Pancreas (tissue), 10 donors: Measurements from ENCODE around the gene PCDHB13. TPM values are rescaled to one million over a fixed set of nuclear protein-coding genes. Genes with fewer than 3 reads are reported as not detected.
"Not testable (repeated sequence)": the region's sequence is repeated elsewhere in the genome, so short reads cannot be mapped to it uniquely, and the experiment has no call there.

Source experiments
- ATAC-seq, 4 donors: fragments of 200-7000 bp; cut with Tn5 transposase; one replicate each; pipeline versions ENCODE4 v1.8.0 to v1.9.1; 2020; ENCODE audit warnings: mild to moderate bottlenecking in 4 of 4, moderate library complexity in 4 of 4
- DNase-seq, 6 donors: peaks; one replicate each; pipeline ENCODE4 v3.0.0-alpha.2; 2020
- FAIRE-seq: peaks from 2 replicates; lab custom pipeline; 2012; peaks lifted over from hg19 to GRCh38; lab: Jason Lieb, UNC
- H3K27ac ChIP-seq, 4 donors: fragments of 200-600 bp; sonication (generic); 1 replicate in 3 of 4; 2 replicates in 1 of 4; pipeline versions ENCODE4 v1.5.0 to v1.8.0; 2020
- H3K27me3 ChIP-seq, 4 donors: fragments of 200-600 bp; one replicate each; pipeline ENCODE4 v1.8.0; 2021
- H3K36me3 ChIP-seq, 3 donors: fragments of 200-600 bp; sonication (generic) in 1 of 3; one replicate each; pipeline versions ENCODE4 v1.5.0 to v1.8.0; 2020 to 2021
- H3K4me1 ChIP-seq, 3 donors: fragments of 200-600 bp; one replicate each; pipeline ENCODE4 v1.8.0; 2021
- H3K4me3 ChIP-seq, 4 donors: fragments of 200-600 bp; sonication (generic) in 2 of 4; one replicate each; pipeline versions ENCODE4 v1.5.0 to v1.8.0; 2020 to 2021
- H3K9me3 ChIP-seq, 4 donors: fragments of 200-600 bp; one replicate each; pipeline ENCODE4 v1.8.0; 2021
- WGBS, 2 donors: extraction: QIAGEN DNeasy Blood & Tissue Kit; methylation state at CpG; one replicate each; pipeline ENCODE4 v1.1.7; 2013; 5-methylcytosine and 5-hydroxymethylcytosine counted together
- intact Hi-C, 3 donors: fragments of 100-400 bp; cut with DNase I; formaldehyde crosslinking; loops; one replicate each; pipeline versions ENCODE4 v1.11.1 to v1.14.2; 2022
- polyA plus RNA-seq, 2 donors: library from polyadenylated mRNA; stranded (reverse); fragments of 200-250 nt; gene quantifications; one replicate each; pipeline ENCODE4 v1.2.3, GENCODE V29; 2013
- total RNA-seq, 6 donors: library from RNA; stranded (reverse); fragmentation: NEBNext Ultra II Directional in 4 of 6; extraction: Animal tissue kit (Norgen Biotek cat#: 25700) in 4 of 6; gene quantifications; one replicate each; pipeline versions ENCODE4 v1.2.1 to v1.2.4, GENCODE V29; 2021 to 2023
- TF ChIP-seq, protein P1 (sequence below), 4 donors: fragments of 200-600 bp; sonication (generic) in 3 of 4; IDR thresholded peaks; one replicate each; pipeline versions ENCODE4 v1.5.0 to v1.8.0; 2021; ENCODE audit warnings: antibody characterized with exemption in 4 of 4
- donor health status: healthy with polysubstance abuse.
- donor health status: DM: no; HTN: no; CAD: no; lungs with moderate emphysema.
- donor health status: DM: no; HTN: no; CAD: no.
- donor health status: control.
- donor health status: control.
- donor health status: Bipolar disorder and iron deficiency.
- donor health status: DM: yes; HTN: yes; CAD: no.
- donor health status: DM: no; HTN: no; CAD: no.
- donor health status: DM: no; HTN: no; CAD: no.
- donor health status: DM: yes; HTN: yes; CAD: no.

PCDHB13 gene
- total and polyA plus RNA-seq, 8 donors: 1.2 to 3.3 (median 2.7) TPM

DNA sequence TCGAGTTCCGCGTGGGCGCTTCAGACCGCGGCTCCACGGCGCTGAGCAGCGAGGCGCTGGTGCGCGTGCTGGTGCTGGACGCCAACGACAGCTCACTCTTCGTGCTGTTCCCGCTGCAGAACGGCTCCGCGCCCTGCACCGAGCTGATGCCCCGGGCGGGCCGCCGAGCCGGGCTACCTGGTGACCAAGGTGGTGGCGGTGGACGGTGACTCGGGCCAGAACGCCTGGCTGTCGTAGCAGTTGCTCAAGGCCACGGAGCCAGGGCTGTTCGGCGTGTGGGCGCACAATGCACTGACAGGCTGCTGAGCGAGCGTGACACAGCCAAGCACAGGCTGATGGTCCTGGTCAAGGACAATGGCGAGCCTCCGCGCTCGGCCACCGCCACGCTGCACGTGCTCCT lies 27.8 kb downstream of the PCDHB13 start:
- no peaks in the 10 kb centered on the region for H3K27me3 ChIP-seq
- ATAC-seq (no peak), FAIRE-seq (no peak), DNase-seq (no peak)
- H3K9me3 ChIP-seq: peaks cover 0 to 14% (median 5%) of the 10 kb centered on the region in 4 donors
- no peaks in the 10 kb centered on the region for H3K36me3 ChIP-seq
- H3K4me3 ChIP-seq: no peak overlapping the region
- WGBS, 2 donors: 16 to 19% methylated on average over 39 to 43 of the region's 43 CpGs
- intact Hi-C loops: no loop called here
- no peak overlapping the region for H3K27ac ChIP-seq
- H3K4me1 ChIP-seq: no peaks in the 10 kb centered on the region
- TF ChIP-seq, protein P1, sequence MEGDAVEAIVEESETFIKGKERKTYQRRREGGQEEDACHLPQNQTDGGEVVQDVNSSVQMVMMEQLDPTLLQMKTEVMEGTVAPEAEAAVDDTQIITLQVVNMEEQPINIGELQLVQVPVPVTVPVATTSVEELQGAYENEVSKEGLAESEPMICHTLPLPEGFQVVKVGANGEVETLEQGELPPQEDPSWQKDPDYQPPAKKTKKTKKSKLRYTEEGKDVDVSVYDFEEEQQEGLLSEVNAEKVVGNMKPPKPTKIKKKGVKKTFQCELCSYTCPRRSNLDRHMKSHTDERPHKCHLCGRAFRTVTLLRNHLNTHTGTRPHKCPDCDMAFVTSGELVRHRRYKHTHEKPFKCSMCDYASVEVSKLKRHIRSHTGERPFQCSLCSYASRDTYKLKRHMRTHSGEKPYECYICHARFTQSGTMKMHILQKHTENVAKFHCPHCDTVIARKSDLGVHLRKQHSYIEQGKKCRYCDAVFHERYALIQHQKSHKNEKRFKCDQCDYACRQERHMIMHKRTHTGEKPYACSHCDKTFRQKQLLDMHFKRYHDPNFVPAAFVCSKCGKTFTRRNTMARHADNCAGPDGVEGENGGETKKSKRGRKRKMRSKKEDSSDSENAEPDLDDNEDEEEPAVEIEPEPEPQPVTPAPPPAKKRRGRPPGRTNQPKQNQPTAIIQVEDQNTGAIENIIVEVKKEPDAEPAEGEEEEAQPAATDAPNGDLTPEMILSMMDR (IDR thresholded peaks at IDR 0.05): no peak

DNA sequence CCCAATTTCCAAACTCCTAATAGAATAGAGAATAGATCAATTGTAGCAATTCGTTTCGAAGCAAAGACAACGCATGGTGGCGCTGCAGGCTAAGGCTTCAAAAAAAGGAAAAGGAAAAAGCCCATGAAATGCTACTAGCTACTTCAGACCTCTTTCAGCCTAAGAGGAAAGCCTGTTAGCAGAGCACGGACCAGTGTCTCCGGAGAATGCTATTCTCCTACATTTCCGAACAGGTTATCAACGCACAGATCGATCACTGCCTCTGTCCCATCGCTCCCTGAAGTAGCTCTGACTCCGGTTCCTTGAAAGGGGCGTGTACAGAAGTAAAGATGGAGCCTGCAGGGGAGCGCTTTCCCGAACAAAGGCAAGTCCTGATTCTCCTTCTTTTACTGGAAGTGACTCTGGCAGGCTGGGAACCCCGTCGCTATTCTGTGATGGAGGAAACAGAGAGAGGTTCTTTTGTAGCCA lies 31.6 kb downstream of the PCDHB13 start, which contains the start of gene PCDHB15:
Gene PCDHB15 (plus strand): TSS at position 146 of the 468 bp plus-strand sequence. CDS start 184 bp downstream, at position 330.
- no peaks in the 10 kb centered on the region for H3K27me3 ChIP-seq
- H3K36me3 ChIP-seq: no peaks in the 10 kb centered on the region
- peaks cover 0 to 14% (median 0%) of the 10 kb centered on the region in 4 donors for H3K9me3 ChIP-seq
- H3K27ac ChIP-seq: no peak within 1 kb of the TSS
- H3K4me1 ChIP-seq: no peaks in the 10 kb centered on the region
- peak within 1 kb of the TSS in 2 of 4 donors; percentile 1 to 26 for H3K4me3 ChIP-seq
- DNase-seq (peak in 2 of 6 donors; percentile 34 to 56), FAIRE-seq (no peak), ATAC-seq (peak in 2 of 4 donors; percentile 45 to 66)
- intact Hi-C loops: no loop called here
- 5% methylated on average over 16 of the region's 16 CpGs for WGBS, 2 donors
- TF ChIP-seq, protein P1 (IDR thresholded peaks at IDR 0.05): no peak

DNA sequence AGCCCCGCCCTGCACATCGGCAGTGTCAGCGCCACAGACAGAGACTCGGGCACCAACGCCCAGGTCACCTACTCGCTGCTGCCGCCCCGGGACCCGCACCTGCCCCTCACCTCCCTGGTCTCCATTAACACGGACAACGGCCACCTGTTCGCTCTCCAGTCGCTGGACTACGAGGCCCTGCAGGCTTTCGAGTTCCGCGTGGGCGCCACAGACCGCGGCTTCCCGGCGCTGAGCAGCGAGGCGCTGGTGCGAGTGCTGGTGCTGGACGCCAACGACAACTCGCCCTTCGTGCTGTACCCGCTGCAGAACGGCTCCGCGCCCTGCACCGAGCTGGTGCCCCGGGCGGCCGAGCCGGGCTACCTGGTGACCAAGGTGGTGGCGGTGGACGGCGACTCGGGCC lies 33.3 kb downstream of the PCDHB13 start:
- DNase-seq, ATAC-seq, H3K36me3 ChIP-seq, FAIRE-seq, H3K27me3 ChIP-seq, H3K9me3 ChIP-seq, H3K4me3 ChIP-seq, intact Hi-C loops, H3K4me1 ChIP-seq, H3K27ac ChIP-seq: not testable (repeated sequence)
- 35 to 40% methylated on average over 22 to 35 of the region's 42 CpGs for WGBS, 2 donors

DNA sequence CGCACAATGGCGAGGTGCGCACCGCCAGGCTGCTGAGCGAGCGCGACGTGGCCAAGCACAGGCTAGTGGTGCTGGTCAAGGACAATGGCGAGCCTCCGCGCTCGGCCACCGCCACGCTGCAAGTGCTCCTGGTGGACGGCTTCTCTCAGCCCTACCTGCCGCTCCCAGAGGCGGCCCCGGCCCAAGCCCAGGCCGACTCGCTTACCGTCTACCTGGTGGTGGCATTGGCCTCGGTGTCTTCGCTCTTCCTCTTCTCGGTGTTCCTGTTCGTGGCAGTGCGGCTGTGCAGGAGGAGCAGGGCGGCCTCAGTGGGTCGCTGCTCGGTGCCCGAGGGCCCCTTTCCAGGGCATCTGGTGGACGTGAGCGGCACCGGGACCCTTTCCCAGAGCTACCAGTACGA lies 33.7 kb downstream of the PCDHB13 start:
- H3K9me3 ChIP-seq, H3K4me1 ChIP-seq, H3K27me3 ChIP-seq, intact Hi-C loops, FAIRE-seq, H3K36me3 ChIP-seq, DNase-seq, H3K4me3 ChIP-seq, ATAC-seq, H3K27ac ChIP-seq: not testable (repeated sequence)
- WGBS, 2 donors: 38 to 43% methylated on average over 23 to 34 of the region's 34 CpGs

DNA sequence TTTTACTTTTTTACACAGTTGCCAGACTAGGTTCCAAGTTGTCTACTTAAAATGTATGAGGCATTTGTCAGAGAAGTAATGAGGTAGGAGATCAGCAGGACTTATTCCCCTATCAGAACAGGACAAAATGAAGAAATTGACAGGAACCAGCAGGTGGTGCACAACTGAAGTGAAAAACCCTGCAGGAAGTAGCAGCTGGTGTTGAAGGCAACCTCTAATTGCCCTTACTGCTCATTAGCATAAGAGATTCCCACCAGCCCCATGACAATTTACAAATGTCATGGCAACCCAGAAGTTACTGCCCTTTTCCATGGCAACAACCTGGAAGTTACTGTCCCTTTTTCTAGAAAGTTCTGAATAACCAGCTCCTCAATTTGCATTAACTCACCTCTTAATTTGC lies 36.9 kb downstream of the PCDHB13 start:
- DNase-seq (no peak), ATAC-seq (no peak), FAIRE-seq (no peak)
- intact Hi-C loops: no loop called here
- no peaks in the 10 kb centered on the region for H3K27me3 ChIP-seq
- no peak overlapping the region for H3K27ac ChIP-seq
- no peaks in the 10 kb centered on the region for H3K36me3 ChIP-seq
- H3K9me3 ChIP-seq: peaks cover 0 to 7% (median 0%) of the 10 kb centered on the region in 4 donors
- H3K4me1 ChIP-seq: no peaks in the 10 kb centered on the region
- TF ChIP-seq, protein P1 (IDR thresholded peaks at IDR 0.05): no peak
- no peak overlapping the region for H3K4me3 ChIP-seq

DNA sequence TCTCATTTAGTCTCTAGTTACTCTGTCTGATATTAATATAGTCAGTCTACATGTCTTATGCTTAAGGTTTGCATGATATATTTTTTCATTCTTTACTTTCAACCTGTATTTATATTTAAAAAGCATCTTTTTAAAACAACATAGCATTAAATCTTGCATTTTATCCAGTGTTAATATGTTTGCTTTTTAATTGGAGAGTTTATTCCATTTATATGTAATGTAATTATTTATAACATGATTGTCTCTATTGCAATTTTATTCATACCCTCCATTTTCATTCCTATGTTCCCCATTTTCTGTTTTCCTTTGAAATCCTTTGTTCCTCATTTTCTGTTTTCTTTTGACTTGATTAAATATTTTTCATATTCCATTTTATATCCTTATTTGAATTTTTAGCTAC lies 44.7 kb downstream of the PCDHB13 start:
- no peak overlapping the region for H3K4me3 ChIP-seq
- no peaks in the 10 kb centered on the region for H3K4me1 ChIP-seq
- no peaks in the 10 kb centered on the region for H3K36me3 ChIP-seq
- intact Hi-C loops: no loop called here
- H3K9me3 ChIP-seq: peaks cover 0 to 13% (median 8%) of the 10 kb centered on the region in 4 donors
- peak; percentile 5 for FAIRE-seq
- H3K27ac ChIP-seq: no peak overlapping the region
- DNase-seq: no peak
- no peak for ATAC-seq
- H3K27me3 ChIP-seq: no peaks in the 10 kb centered on the region
- TF ChIP-seq, protein P1 (IDR thresholded peaks at IDR 0.05): no peak
